OCI-LY1 (cell line): Measurements from ENCODE around the gene ANKRD27.
"Not testable (repeated sequence)": the region's sequence is repeated elsewhere in the genome, so short reads cannot be mapped to it uniquely, and the experiment has no call there.

ENCODE experiments used
- H2AFZ ChIP-seq: fragments of 200-600 bp; sonication (generic), shearing (Covaris generic); 2 replicates; pipeline ENCODE4 v1.6.0; 2014; ENCODE audit warnings: antibody characterized with exemption, mild to moderate bottlenecking, low read length
- H3F3A ChIP-seq: fragments of 200-600 bp; sonication (generic), shearing (Covaris generic); 2 replicates; pipeline ENCODE4 v1.6.0; 2014; ENCODE audit warnings: mild to moderate bottlenecking, antibody characterized with exemption, low read length, moderate library complexity; ENCODE audit not compliant: insufficient read depth
- H3K27ac ChIP-seq: fragments of 200-600 bp; sonication (generic); 2 replicates; pipeline ENCODE4 v1.5.1; 2014; ENCODE audit warnings: low read length, mixed run types, mild to moderate bottlenecking, low read depth; ENCODE audit not compliant: poor library complexity, severe bottlenecking
- H3K27me3 ChIP-seq: fragments of 200-600 bp; sonication (generic); 2 replicates; pipeline ENCODE4 v1.6.0; 2014; ENCODE audit warnings: antibody characterized with exemption, mild to moderate bottlenecking, low read length, moderate library complexity; ENCODE audit not compliant: insufficient read depth
- H3K36me3 ChIP-seq: fragments of 200-600 bp; sonication (generic); 2 replicates; pipeline ENCODE4 v1.6.1; 2014; ENCODE audit warnings: mild to moderate bottlenecking, antibody characterized with exemption, low read length, moderate library complexity, mixed read lengths; ENCODE audit not compliant: insufficient read depth
- H3K4me1 ChIP-seq: fragments of 200-600 bp; sonication (generic); 2 replicates; pipeline ENCODE4 v1.5.1; 2014; ENCODE audit warnings: mild to moderate bottlenecking, low read length, moderate library complexity; ENCODE audit not compliant: insufficient read depth, severe bottlenecking
- H3K4me2 ChIP-seq: fragments of 200-600 bp; sonication (generic), shearing (Covaris generic); 2 replicates; pipeline ENCODE4 v1.6.1; 2014; ENCODE audit warnings: low read length
- H3K4me3 ChIP-seq: fragments of 200-600 bp; sonication (generic); 2 replicates; pipeline ENCODE4 v1.5.1; 2014; ENCODE audit warnings: low read length, low read depth, mild to moderate bottlenecking, mixed read lengths; ENCODE audit not compliant: poor library complexity, severe bottlenecking
- H3K79me2 ChIP-seq: fragments of 200-600 bp; shearing (Covaris generic); 2 replicates; pipeline ENCODE4 v1.6.1; 2016; ENCODE audit warnings: mixed run types, low read length, mixed read lengths; ENCODE audit not compliant: insufficient read depth
- H3K9ac ChIP-seq: fragments of 200-600 bp; sonication (generic), shearing (Covaris generic); 2 replicates; pipeline ENCODE4 v1.6.1; 2014; ENCODE audit warnings: mild to moderate bottlenecking, low read length, mixed read lengths
- H3K9me2 ChIP-seq: fragments of 200-600 bp; sonication (generic), shearing (Covaris generic); 2 replicates; pipeline ENCODE4 v1.6.1; 2014; ENCODE audit warnings: low read depth, mild to moderate bottlenecking, low read length, mixed read lengths
- H3K9me3 ChIP-seq: fragments of 200-600 bp; shearing (Covaris generic); 2 replicates; pipeline ENCODE4 v1.6.1; 2014; ENCODE audit warnings: low read length, mixed read lengths
- H4K20me1 ChIP-seq: fragments of 200-600 bp; sonication (generic), shearing (Covaris generic); 2 replicates; pipeline ENCODE4 v1.6.0; 2016; ENCODE audit warnings: mild to moderate bottlenecking, low read length; ENCODE audit not compliant: insufficient read depth
- CTCF ChIP-seq: fragments of 200-600 bp; sonication (generic), shearing (Covaris generic); IDR thresholded peaks from 2 replicates; pipeline ENCODE4 v1.5.1; 2017; ENCODE audit warnings: mild to moderate bottlenecking, antibody characterized with exemption, low read length, moderate library complexity, mixed read lengths
- EZH2 ChIP-seq: fragments of 200-600 bp; sonication (generic), shearing (Covaris generic); IDR thresholded peaks from 2 replicates; pipeline ENCODE4 v1.8.0; 2017; ENCODE audit warnings: borderline replicate concordance, mixed run types, mild to moderate bottlenecking, antibody characterized with exemption, low read length, moderate library complexity, mixed read lengths

Gene ANKRD27

DNA sequence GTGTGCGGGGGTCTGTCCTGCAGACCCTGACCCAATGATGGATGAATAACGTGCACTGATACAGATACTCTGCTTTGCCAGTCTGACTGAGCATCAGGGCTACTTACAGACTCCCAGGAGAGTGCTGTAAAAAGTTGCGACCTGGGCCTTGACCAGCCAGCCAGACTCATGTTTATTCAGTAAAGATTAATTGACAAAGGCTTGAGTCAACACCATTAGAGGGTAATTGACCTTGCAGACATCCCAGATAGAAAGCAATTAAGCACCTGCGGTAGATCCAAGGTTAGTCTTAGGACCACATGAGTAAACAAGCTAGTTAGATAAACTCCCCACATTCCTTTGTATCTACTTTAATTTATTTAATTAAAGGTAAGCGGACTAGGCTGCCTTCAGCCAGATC, 27.0 kb upstream of the ANKRD27 start:
- Histone ChIP-seq H3K4me2 (no peak overlapping the region), H3K4me1 (no peaks in the 10 kb centered on the region), H3K9ac (no peak overlapping the region), H3K9me2 (no peaks in the 10 kb centered on the region), H2AFZ (no peak overlapping the region), H4K20me1 (no peaks in the 10 kb centered on the region), H3K27me3 (no peaks in the 10 kb centered on the region), H3K4me3 (no peak overlapping the region), H3K9me3 (peaks cover 12% of the 10 kb centered on the region; the same call in 1 of the 2 replicates), H3K79me2 (peaks cover 14% of the 10 kb centered on the region; the same call in 1 of the 2 replicates), H3K36me3 (peaks cover 98% of the 10 kb centered on the region), H3F3A (no peaks in the 10 kb centered on the region), H3K27ac (no peak overlapping the region)
- TF ChIP-seq EZH2 (no peak), CTCF (no peak)

GRCh38 chr19:32700129-32700528, 25.1 kb upstream of the ANKRD27 start:
- not testable (repeated sequence) for H3K27ac ChIP-seq, H3K9me2 ChIP-seq
- peaks cover 96% of the 10 kb centered on the region for H3K36me3 ChIP-seq

GRCh38 chr19:32696771-32697170, 21.8 kb upstream of the ANKRD27 start:
- Histone ChIP-seq H3K36me3 (peaks cover 86% of the 10 kb centered on the region), H3K4me1 (peaks cover 26% of the 10 kb centered on the region), H3K79me2 (peaks cover 19% of the 10 kb centered on the region)
- H2AFZ ChIP-seq, H3K9ac ChIP-seq, H3K9me3 ChIP-seq, H3F3A ChIP-seq, H3K27ac ChIP-seq, H4K20me1 ChIP-seq, H3K4me3 ChIP-seq, H3K9me2 ChIP-seq, H3K4me2 ChIP-seq, H3K27me3 ChIP-seq: not testable (repeated sequence)

More at GRCh38 chr19:32700129-32700528, 25.1 kb upstream of the ANKRD27 start:
- not testable (repeated sequence) for H2AFZ ChIP-seq, H3K9ac ChIP-seq, H3K4me3 ChIP-seq, H3K4me1 ChIP-seq, H3K4me2 ChIP-seq, H3F3A ChIP-seq, H4K20me1 ChIP-seq, H3K27me3 ChIP-seq
- Histone ChIP-seq H3K9me3 (peaks cover 12% of the 10 kb centered on the region; the same call in 1 of the 2 replicates), H3K79me2 (peaks cover 14% of the 10 kb centered on the region; the same call in 1 of the 2 replicates)

- H3K4me2 ChIP-seq, H3F3A ChIP-seq, H4K20me1 ChIP-seq, H3K9me2 ChIP-seq, H3K27me3 ChIP-seq, H3K4me3 ChIP-seq, H2AFZ ChIP-seq, H3K9me3 ChIP-seq, H3K9ac ChIP-seq, H3K27ac ChIP-seq: not testable (repeated sequence)
- H3K4me1 ChIP-seq, result peaks cover 36% of the 10 kb centered on the region
- peaks cover 73% of the 10 kb centered on the region for H3K36me3 ChIP-seq
- peaks cover 15% of the 10 kb centered on the region for H3K79me2 ChIP-seq
Measured at GRCh38 chr19:32695506-32695905, 20.5 kb upstream of the ANKRD27 start.

DNA sequence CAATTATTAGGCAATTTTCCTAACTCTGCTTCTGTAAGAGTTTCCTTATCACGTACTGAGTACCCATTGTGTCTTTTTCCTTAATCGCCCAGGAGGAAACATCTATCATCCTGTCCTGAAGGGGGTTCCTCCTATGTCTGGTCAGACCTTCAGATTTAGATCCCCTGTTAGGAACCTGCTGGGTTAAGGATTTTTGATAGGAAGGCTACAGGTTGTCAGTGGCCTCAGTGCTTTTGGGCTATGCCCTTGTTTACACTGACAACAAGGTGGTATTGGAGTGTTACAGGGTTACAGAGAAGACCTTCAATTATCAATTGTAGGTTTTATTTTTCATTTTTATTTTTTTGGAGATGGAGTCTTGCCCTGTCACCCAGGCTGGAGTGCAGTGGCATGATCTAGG, 19.9 kb upstream of the ANKRD27 start:
- Histone ChIP-seq H3K36me3 (peaks cover 67% of the 10 kb centered on the region), H3K79me2 (peaks cover 15% of the 10 kb centered on the region), H3K4me1 (peaks cover 43% of the 10 kb centered on the region), H3K4me2 (peak overlapping the region; percentile 89), H3K4me3 (peak overlapping the region; percentile 72)
- H2AFZ ChIP-seq, H3K9ac ChIP-seq, H3K27me3 ChIP-seq, H3K9me2 ChIP-seq, H3K27ac ChIP-seq, H4K20me1 ChIP-seq, H3F3A ChIP-seq, H3K9me3 ChIP-seq: not testable (repeated sequence)

GRCh38 chr19:32694316-32694715, 19.3 kb upstream of the ANKRD27 start:
- not testable (repeated sequence) for H2AFZ ChIP-seq, H3K9me3 ChIP-seq, H3K9me2 ChIP-seq, H3K27me3 ChIP-seq, H3F3A ChIP-seq, H4K20me1 ChIP-seq
- peak overlapping the region; percentile 10 for H3K27ac ChIP-seq
- H3K4me3 ChIP-seq, result peak overlapping the region; percentile 72
- H3K36me3 ChIP-seq, result peaks cover 62% of the 10 kb centered on the region
- peak overlapping the region; percentile 34; the same call in 1 of the 2 replicates for H3K9ac ChIP-seq
- peaks cover 15% of the 10 kb centered on the region for H3K79me2 ChIP-seq
- H3K4me2 ChIP-seq, result peak overlapping the region; percentile 89
- peaks cover 47% of the 10 kb centered on the region for H3K4me1 ChIP-seq
